ENCODE data around the gene ARL13B. TPM values are rescaled to one million over a fixed set of nuclear protein-coding genes. Genes with fewer than 3 reads are reported as not detected.

The ARL13B gene
- total RNA-seq, 6 donors from 2014 or later = 19.7 to 28.2 (median 23.6) TPM

GRCh38 chr3:94049267-94049666 is 69.3 kb downstream of the ARL13B start:
- H3K4me1 ChIP-seq = no peaks in the 10 kb centered on the region
- H3K36me3 ChIP-seq = peaks cover 6 to 14% (median 7%) of the 10 kb centered on the region in 4 donors
- DNase-seq (no peak), ATAC-seq (ENCODE audit: low FRiP score in 2 of 2) (no peak)
- 89 to 93% methylated on average over 2 of the region's 2 CpGs for WGBS, 2 donors
- H3K4me3 ChIP-seq = no peak overlapping the region
- H3K27me3 ChIP-seq = no peaks in the 10 kb centered on the region
- H3K9me3 ChIP-seq = peaks cover 0 to 4% (median 1%) of the 10 kb centered on the region in 4 donors
- TF ChIP-seq EP300 (IDR thresholded peaks at IDR 0.05) (no peak), POLR2A (IDR thresholded peaks at IDR 0.05) (no peak)
- H3K27ac ChIP-seq = no peak overlapping the region

GRCh38 chr3:94050546-94050945 is 70.6 kb downstream of the ARL13B start:
- ATAC-seq (ENCODE audit: low FRiP score in 2 of 2) (no peak), DNase-seq (no peak)
- Histone ChIP-seq H3K4me1 (no peaks in the 10 kb centered on the region), H3K36me3 (peaks cover 0 to 4% (median 0%) of the 10 kb centered on the region in 4 donors), H3K4me3 (no peak overlapping the region), H3K27me3 (no peaks in the 10 kb centered on the region), H3K9me3 (no peaks in the 10 kb centered on the region), H3K27ac (no peak overlapping the region)
- TF ChIP-seq POLR2A (IDR thresholded peaks at IDR 0.05) (no peak), CTCF (IDR thresholded peaks at IDR 0.05) (no peak), EP300 (IDR thresholded peaks at IDR 0.05) (no peak), POLR2AphosphoS5 (IDR thresholded peaks at IDR 0.05) (no peak)

GRCh38 chr3:94061297-94061696 is 81.3 kb downstream of the ARL13B start:
- Histone ChIP-seq H3K36me3 (peaks cover 0 to 9% (median 0%) of the 10 kb centered on the region in 4 donors), H3K9me3 (no peaks in the 10 kb centered on the region), H3K4me1 (peaks cover 20 to 34% (median 29%) of the 10 kb centered on the region in 4 donors), H3K27ac (no peak overlapping the region), H3K4me3 (no peak overlapping the region), H3K27me3 (no peaks in the 10 kb centered on the region)
- no peak for ATAC-seq (ENCODE audit: low FRiP score in 2 of 2)
- no peak for DNase-seq
- 96 to 98% methylated on average over 13 of the region's 13 CpGs for WGBS, 2 donors
- TF ChIP-seq EP300 (IDR thresholded peaks at IDR 0.05) = no peak
- TF ChIP-seq POLR2AphosphoS5 (IDR thresholded peaks at IDR 0.05) = no peak
- no peak for TF ChIP-seq POLR2A (IDR thresholded peaks at IDR 0.05)
- TF ChIP-seq CTCF (IDR thresholded peaks at IDR 0.05) = no peak

- DNase-seq (peak; percentile 88 to 95), ATAC-seq (ENCODE audit: low FRiP score in 2 of 2) (peak; percentile 96 to 97)
- 0% methylated on average over 36 to 52 of the region's 52 CpGs for WGBS, 2 donors
- Histone ChIP-seq H3K27ac (peak within 1 kb of the TSS; percentile 94 to 98 (median 94)), H3K4me3 (peak within 1 kb of the TSS; percentile 54 to 77 (median 66)), H3K9me3 (no peaks in the 10 kb centered on the region), H3K4me1 (peaks cover 20 to 36% (median 32%) of the 10 kb centered on the region in 4 donors), H3K36me3 (peaks cover 0 to 15% (median 0%) of the 10 kb centered on the region in 4 donors), H3K27me3 (no peaks in the 10 kb centered on the region)
- TF ChIP-seq EP300 (IDR thresholded peaks at IDR 0.05) (no peak), POLR2AphosphoS5 (IDR thresholded peaks at IDR 0.05) (peak; percentile 42 to 84), POLR2A (IDR thresholded peaks at IDR 0.05) (peak in 2 of 4 donors; percentile 44 to 69)
Observed at GRCh38 chr3:94062513-94063404, 82.8 kb downstream of the ARL13B start, which contains the start of the genes DHFR2 and NSUN3. Gene DHFR2 (minus strand): TSS chr3:94062916. CDS start chr3:94061511, 1,405 bp downstream. Gene NSUN3 (plus strand): TSS chr3:94063061. CDS start chr3:94063127, 66 bp downstream.

DNA sequence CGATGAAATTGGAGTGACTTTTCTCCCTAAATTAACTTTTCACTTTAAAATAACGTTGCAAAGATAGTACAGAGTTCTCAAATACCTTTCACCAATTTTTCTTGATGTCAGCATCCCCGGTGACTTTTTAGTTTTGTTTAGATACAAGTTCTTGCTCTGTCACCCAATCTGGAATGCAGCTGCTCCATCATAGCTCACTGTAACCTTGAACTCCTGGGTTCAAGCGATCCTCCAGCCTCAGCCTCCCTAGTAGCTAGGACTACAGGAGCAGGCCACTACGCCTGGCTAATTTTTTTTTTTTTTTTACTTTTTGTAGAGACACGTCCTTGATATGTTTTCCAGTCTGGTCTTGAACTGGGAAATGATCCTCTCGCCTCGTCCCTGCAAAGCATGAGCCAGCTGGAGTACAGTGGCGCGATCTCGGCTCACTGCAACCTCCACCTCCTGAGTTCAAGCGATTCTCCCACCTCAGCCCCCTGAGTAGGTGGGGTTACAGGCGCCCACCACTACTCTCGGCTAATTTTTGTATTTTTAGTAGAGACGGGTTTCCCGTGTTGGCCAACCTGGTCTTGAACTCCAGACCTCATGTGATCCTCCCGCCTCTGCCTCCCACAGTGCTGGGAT is 83.7 kb downstream of the ARL13B start:
- Histone ChIP-seq H3K27ac (peak overlapping the region; percentile 94 to 98 (median 94)), H3K9me3 (no peaks in the 10 kb centered on the region), H3K4me1 (peaks cover 20 to 36% (median 32%) of the 10 kb centered on the region in 4 donors), H3K36me3 (peaks cover 0 to 15% (median 0%) of the 10 kb centered on the region in 4 donors), H3K27me3 (no peaks in the 10 kb centered on the region), H3K4me3 (peak overlapping the region; percentile 54 to 77 (median 66))
- 54 to 57% methylated on average over 17 of the region's 17 CpGs for WGBS, 2 donors
- ATAC-seq (ENCODE audit: low FRiP score in 2 of 2) (no peak), DNase-seq (no peak)
- TF ChIP-seq CTCF (IDR thresholded peaks at IDR 0.05) (no peak), POLR2AphosphoS5 (IDR thresholded peaks at IDR 0.05) (no peak), POLR2A (IDR thresholded peaks at IDR 0.05) (no peak), EP300 (IDR thresholded peaks at IDR 0.05) (no peak)

Measured in upper lobe of left lung (tissue), 6 donors.